A673 (cell line): ENCODE results near the gene ALOX12. TPM values are rescaled to one million over a fixed set of nuclear protein-coding genes. Genes with fewer than 3 reads are reported as not detected.

Experiments
- BruUV-seq: library from RNA; stranded (reverse); fragments of 400-500 nt; replicated peaks from 2 replicates; lab custom pipeline; 2021; lab: Mats Ljungman, UMichigan
- CTCF ChIA-PET: fragments of 300-600 bp; sonication (Branson Sonifier 250); formaldehyde crosslinking; loops from one replicate; lab custom pipeline; 2022; ENCODE audit warnings: antibody characterized with exemption; lab: Charles Lee
- POLR2A ChIA-PET: fragments of 300-600 bp; sonication (Branson Sonifier 250); formaldehyde crosslinking; loops from one replicate; lab custom pipeline; 2022; ENCODE audit warnings: antibody characterized with exemption; ENCODE audit not compliant: low non-redundant PET; lab: Charles Lee
- DNase-seq: peaks from one replicate; pipeline ENCODE4 v3.0.0-alpha.2; 2015; ENCODE audit warnings: low spot score
- H3K27ac ChIP-seq: fragments of 200-600 bp; sonication (generic); 2 replicates; pipeline ENCODE4 v1.5.1; 2016; ENCODE audit warnings: mixed run types, low read depth, mild to moderate bottlenecking, mixed read lengths, antibody characterized with exemption, low read length; ENCODE audit not compliant: poor library complexity, severe bottlenecking
- H3K27me3 ChIP-seq: fragments of 200-600 bp; sonication (generic); replicated peaks from 2 replicates; pipeline ENCODE4 v1.6.1; 2017; ENCODE audit warnings: mixed run types, low read depth, mild to moderate bottlenecking, mixed read lengths, antibody characterized with exemption, low read length; ENCODE audit not compliant: insufficient read depth, poor library complexity
- H3K36me3 ChIP-seq: fragments of 200-600 bp; sonication (generic); 2 replicates; pipeline ENCODE4 v1.6.1; 2016; ENCODE audit warnings: mixed run types, mild to moderate bottlenecking, mixed read lengths, antibody characterized with exemption, low read length; ENCODE audit not compliant: insufficient read depth, poor library complexity, severe bottlenecking
- H3K4me1 ChIP-seq: fragments of 200-600 bp; sonication (generic); 2 replicates; pipeline ENCODE4 v1.6.1; 2017; ENCODE audit warnings: mixed run types, mild to moderate bottlenecking, mixed read lengths, antibody characterized with exemption, low read length; ENCODE audit not compliant: insufficient read depth, poor library complexity, severe bottlenecking
- H3K4me3 ChIP-seq: fragments of 200-600 bp; sonication (generic); 2 replicates; pipeline ENCODE4 v1.5.1; 2016; ENCODE audit warnings: low read depth, mixed run types, mild to moderate bottlenecking, mixed read lengths, low read length; ENCODE audit not compliant: poor library complexity, severe bottlenecking
- H3K9me3 ChIP-seq: fragments of 200-600 bp; sonication (generic); 2 replicates; pipeline ENCODE4 v1.6.1; 2016; ENCODE audit warnings: mixed run types, low read depth, mild to moderate bottlenecking, mixed read lengths, antibody characterized with exemption, low read length; ENCODE audit not compliant: poor library complexity, severe bottlenecking
- CTCF ChIP-seq: fragments of 300-800, 200-600 bp; sonication (generic); conservative IDR thresholded peaks from 2 replicates; pipeline ENCODE4 v1.5.1; 2017; ENCODE audit warnings: low read depth, mild to moderate bottlenecking, antibody characterized with exemption, low read length, moderate library complexity, mixed read lengths
- EZH2 ChIP-seq: fragments of 200-600 bp; sonication (generic); IDR thresholded peaks from 2 replicates; pipeline ENCODE4 v1.6.1; 2017; ENCODE audit warnings: borderline replicate concordance, low read depth, mild to moderate bottlenecking, mixed read lengths, antibody characterized with exemption, low read length; ENCODE audit not compliant: poor library complexity, severe bottlenecking
- intact Hi-C: fragments of 100-400 bp; cut with micrococcal nuclease; formaldehyde crosslinking; loops from one replicate; pipeline ENCODE4 v1.10.0; 2022; ENCODE audit not compliant: unreplicated experiment
- total RNA-seq: library from RNA; stranded (reverse); gene quantifications from 2 replicates; pipeline ENCODE4 v1.2.3, GENCODE V29; 2021

ALOX12 gene
- total RNA-seq, 1 experiment from 2014 or later: not detected

- Histone ChIP-seq H3K4me1 (peaks cover 6% of the 10 kb centered on the region), H3K4me3 (no peak overlapping the region), H3K9me3 (no peaks in the 10 kb centered on the region), H3K36me3 (no peaks in the 10 kb centered on the region), H3K27ac (peak overlapping the region; percentile 11), H3K27me3 (no peaks in the 10 kb centered on the region)
- POLR2A ChIA-PET: no interaction called here
- BruUV-seq: no TSS peak
- no peak for DNase-seq
- CTCF ChIA-PET: interaction anchor here (0.6 to 2.3 kb wide), 4 partner anchors 17 to 289 kb away, joined by 3 to 7 read pairs (median 4); no protein-coding TSS in a partner anchor
- TF ChIP-seq CTCF (no peak), EZH2 (no peak)
- intact Hi-C loops: loop anchor here (5.0 kb wide), 1 partner anchor 109 kb away; no protein-coding TSS in a partner anchor
These were observed 25.2 kb downstream of the ALOX12 start for GRCh38 chr17:7020894-7021664.

- peak; percentile 96 for TF ChIP-seq CTCF
- TF ChIP-seq EZH2: no peak
- intact Hi-C loops: loop anchor here (5.0 kb wide), 1 partner anchor 110 kb away; no protein-coding TSS in a partner anchor
- POLR2A ChIA-PET: no interaction called here
- no TSS peak for BruUV-seq
- Histone ChIP-seq H3K27me3 (no peaks in the 10 kb centered on the region), H3K9me3 (no peaks in the 10 kb centered on the region), H3K4me3 (peak overlapping the region; percentile 21), H3K36me3 (no peaks in the 10 kb centered on the region), H3K27ac (peak overlapping the region; percentile 11), H3K4me1 (peaks cover 4% of the 10 kb centered on the region)
- DNase-seq: peak; percentile 90
- CTCF ChIA-PET: interaction anchor here (0.5 to 2.3 kb wide), 4 partner anchors 9 to 310 kb away, joined by 3 to 7 read pairs (median 3); partner anchors contain the start of gene SLC16A13
These were observed 26.3 kb downstream of the ALOX12 start for GRCh38 chr17:7021993-7022778.

- Histone ChIP-seq H3K27me3 (no peaks in the 10 kb centered on the region), H3K4me1 (peaks cover 4% of the 10 kb centered on the region), H3K4me3 (peak within 1 kb of the TSS; percentile 21), H3K9me3 (no peaks in the 10 kb centered on the region), H3K36me3 (no peaks in the 10 kb centered on the region), H3K27ac (peak within 1 kb of the TSS; percentile 35)
- TF ChIP-seq CTCF (no peak), EZH2 (no peak)
- DNase-seq: no peak
- no TSS peak for BruUV-seq
- intact Hi-C loops: loop anchor here (5.0 kb wide), 1 partner anchor 111 kb away; no protein-coding TSS in a partner anchor
- ChIA-PET CTCF (interaction anchor here (0.6 to 1.0 kb wide), 3 partner anchors 23 to 538 kb away, joined by 3 to 4 read pairs (median 3); no protein-coding TSS in a partner anchor), POLR2A (no interaction called here)
These were observed 27.1 kb downstream of the ALOX12 start, which contains the start of gene BCL6B for GRCh38 chr17:7022781-7023571. BCL6B (plus strand) TSS chr17:7023050; CDS start chr17:7023672, 622 bp downstream.
